GM18526 (cell line): ENCODE data around the gene BARX2.

Experiments
- POLR2A ChIP-seq: IDR thresholded peaks from 3 replicates; pipeline ENCODE4 v1.6.1; 2011; ENCODE audit not compliant: insufficient read length; ENCODE audit errors: extremely low read depth

Gene BARX2

DNA sequence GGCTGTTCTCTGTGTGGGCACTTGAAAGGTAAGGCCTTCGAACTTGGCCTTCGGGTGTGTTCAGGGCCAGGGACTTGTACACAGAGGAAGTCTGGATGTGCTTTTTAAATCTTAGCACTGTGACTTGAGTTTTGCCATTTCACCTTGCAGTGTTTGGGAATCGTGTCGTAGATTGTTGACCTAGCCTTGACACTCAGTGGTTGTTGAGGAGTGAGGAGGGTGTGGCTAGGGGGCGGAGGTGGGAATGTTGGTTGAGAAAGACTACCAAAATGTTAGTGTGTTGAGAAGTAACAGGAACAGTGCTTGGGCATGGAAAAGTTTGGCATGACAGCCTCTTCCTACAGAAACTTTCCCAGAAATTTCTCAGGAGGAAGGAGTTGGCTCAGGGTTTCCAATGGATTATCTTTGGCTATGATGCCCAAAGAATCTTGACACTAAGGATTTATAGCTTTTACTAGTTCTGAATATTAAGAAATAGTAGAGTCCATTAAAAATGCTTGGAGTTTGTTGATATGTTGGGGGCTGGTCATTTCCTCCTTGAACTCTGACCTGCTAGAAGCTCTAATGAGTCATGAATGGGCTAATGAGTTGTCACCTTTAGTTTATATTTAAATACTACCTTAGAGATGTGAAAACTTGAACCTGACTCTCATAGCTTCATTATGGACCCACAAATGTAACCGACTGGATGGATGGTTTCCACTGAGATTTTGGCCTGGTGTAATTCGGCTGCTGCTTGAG, 40.6 kb downstream of the BARX2 start:
- no peak for TF ChIP-seq POLR2A

DNA sequence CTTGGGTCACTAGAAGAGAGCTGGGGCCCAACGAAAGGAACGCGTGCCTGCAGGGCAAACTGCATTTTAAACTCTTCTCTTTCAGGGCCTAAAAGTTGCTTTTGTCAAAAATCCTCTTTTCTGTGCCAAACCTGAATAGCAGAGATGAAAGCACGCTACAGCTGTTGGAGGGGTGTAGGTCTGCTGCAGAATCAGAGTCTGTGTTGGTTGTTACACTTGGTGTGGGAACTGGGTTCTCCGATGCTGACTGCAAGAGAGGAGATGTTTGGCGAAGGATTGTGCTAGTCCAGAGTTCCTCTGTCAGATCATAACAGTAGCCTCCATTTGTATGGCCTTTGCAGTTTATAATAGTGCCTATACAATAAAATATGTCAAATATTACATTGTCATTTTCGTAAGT, 41.8 kb downstream of the BARX2 start:
- TF ChIP-seq POLR2A, result no peak

DNA sequence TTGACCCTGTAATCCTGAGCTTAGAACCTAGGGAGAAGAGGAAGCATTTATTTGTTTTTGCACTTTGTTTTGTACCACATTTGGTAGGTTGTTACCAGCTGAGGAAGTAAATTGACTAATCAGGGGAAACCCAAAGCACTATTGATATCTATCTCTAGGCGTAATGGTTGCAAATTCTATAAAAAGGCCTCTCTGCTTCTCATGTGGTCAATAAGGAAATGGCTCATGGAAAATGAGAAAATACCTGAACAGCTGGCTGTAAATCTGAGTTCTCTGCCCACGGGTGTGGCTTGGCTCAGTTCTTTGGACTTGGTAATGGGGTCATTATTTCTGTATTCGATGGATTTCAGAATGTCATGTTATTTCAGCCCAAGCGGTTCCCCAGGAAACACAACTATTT, 42.4 kb downstream of the BARX2 start:
- TF ChIP-seq POLR2A, result no peak

DNA sequence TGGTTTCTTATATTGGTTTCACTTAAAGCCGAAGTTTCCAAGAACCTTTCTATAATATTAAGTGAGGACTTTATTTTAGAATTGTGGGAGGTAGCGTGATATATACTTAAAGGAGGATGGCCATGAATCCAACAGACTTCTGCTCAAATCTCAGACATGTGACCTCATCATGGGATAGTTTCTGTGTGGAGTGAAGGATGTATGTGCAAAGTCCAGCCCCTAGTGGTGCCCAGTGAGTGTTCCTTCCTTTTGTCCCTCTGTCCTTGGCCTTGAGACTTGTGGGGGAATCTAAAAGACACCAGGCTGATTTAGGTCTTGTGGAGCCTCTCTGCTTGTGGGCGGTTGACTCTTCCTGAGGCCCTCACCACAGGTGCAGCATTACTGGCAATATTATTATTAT, 43.7 kb downstream of the BARX2 start:
- no peak for TF ChIP-seq POLR2A

DNA sequence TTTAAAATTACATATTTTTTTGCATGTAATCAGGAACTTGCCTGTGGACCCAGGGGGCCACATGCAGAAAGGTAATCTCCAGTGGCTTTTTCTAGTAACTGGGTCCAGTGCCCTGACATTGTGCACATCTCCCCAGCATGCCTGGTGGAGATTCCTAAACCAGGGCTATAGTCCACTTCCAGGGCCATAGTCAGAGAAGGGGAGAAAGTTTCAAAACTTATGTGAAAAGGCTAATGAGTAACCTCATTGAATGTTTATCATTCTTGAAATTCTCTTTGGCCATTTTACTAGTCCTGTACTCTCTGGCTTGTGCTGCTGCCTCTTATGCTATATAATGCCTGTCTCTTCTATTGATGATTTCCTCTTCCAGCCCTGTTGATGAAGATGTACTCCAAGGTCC, 47.8 kb downstream of the BARX2 start:
- no peak for TF ChIP-seq POLR2A

DNA sequence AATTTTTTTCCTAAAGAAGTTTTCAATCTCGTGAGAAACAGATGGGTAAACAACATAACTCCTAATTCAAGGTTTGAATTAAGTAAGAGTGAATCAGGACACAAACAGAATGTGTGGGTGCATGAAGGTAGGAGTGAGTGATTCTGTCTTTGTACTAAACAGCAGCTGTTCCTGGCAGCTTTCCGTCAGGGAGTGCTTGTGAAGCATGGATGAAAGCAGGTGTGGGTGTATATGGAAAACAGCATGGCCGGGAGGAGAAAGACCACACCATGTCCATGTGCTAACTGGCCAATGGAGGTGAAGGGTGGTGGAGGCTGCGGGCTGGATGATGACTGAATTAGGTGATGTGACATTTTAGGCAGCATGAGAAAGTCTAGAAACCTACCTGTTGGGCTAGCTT, 49.6 kb downstream of the BARX2 start:
- TF ChIP-seq POLR2A, result no peak

DNA sequence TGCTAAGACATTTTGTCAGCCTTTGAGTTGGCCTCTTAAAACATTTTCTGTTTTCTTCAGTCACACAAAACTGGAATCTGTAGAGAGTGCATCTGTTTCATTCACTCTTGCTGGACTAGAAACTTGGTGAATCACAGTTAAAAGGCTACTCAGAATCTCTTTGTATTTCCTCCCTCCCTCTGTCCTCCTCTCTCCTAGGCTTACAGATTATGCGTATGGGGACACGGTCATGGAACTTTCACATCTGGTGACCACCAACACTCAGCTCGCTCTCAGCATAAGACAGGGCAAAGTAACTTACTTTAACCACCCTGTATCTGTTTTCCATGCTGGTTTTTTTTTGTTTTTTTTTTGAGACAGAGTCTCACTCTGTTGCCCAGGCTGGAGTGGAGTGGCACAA, 50.4 kb downstream of the BARX2 start:
- TF ChIP-seq POLR2A, result no peak

DNA sequence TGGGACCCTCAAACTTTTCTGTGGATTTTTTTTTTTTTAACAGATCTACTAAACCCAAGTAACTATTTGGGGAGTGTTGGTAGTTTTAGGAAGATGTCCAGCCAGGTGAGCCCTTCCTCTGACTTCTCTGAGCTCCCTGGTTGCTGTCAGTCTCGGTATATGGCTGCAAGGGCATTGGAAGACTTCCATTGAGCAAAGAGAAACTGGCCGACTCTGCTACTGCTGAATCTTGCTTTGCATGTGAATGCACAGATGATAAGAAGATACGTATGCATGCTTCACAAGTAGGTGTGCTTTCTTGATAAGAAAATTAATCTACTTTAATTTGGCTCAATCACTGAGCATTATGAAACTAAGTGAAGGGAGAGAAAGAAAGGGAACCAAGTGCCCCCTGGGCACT, 51.1 kb downstream of the BARX2 start:
- TF ChIP-seq POLR2A, result no peak

DNA sequence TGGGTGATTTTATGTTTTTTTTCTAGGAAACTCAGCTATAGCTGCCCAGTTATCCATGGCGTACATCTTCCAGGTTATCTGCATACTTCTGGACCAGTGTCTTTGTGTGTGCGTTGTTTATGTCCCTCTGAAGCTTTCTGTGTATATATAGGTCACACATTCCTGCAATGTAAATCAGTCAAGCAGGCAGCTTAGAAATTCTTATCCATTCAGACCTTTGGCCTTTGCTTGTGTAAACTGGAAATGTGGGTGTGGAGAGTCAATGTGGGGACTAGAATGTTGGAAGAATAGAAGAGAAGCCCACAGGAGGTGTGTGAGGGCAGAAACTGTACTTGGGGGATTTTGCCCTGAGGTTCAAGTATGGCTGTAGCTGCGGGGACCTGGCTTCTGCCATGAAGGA, 51.7 kb downstream of the BARX2 start:
- no peak for TF ChIP-seq POLR2A

DNA sequence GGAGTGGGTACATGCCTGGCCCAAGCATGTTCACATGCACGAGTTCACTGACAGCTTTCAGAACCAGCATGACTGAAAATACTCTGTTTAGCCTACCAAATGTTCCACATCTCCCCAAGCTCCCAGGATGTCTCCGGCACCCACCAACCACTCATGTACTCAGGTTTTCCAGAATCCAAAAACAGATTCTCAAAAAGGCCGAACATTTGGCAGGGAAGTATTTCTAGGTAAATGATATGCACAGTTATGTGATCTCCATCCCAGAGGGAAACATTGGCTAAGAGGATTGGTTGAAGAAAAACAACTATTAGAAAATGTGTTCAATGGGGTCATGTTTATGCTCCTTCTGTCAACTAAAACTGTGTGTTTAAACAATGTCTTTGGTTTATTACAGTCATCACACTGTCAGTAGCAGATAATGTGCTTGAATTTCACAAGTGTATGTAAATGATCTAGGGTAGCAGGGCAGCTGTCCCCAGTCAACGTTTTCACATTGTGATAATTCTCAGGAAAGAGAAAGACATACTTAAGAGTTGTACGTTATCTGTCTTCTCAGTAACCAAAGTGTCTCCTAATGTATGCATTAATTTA, 52.3 kb downstream of the BARX2 start:
- no peak for TF ChIP-seq POLR2A

DNA sequence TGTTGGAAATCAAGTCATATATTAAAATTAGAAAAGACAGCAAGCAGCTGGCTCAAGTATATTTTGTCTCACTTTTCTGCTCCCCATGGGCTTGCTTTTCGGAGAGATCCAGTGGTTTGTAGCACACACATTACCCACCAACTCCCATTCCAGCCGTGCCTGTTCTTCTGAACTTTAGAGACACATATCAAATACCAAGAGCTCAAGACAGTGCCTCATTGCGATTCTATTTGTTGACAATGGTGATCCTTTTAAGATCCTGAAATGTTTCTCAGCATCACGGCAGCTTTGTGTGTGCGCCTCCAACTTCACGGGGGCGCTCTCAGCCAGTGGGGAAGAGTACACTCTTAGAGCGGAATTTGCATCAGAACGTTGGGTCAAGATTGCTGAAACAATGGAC, 52.9 kb downstream of the BARX2 start:
- TF ChIP-seq POLR2A, result no peak

DNA sequence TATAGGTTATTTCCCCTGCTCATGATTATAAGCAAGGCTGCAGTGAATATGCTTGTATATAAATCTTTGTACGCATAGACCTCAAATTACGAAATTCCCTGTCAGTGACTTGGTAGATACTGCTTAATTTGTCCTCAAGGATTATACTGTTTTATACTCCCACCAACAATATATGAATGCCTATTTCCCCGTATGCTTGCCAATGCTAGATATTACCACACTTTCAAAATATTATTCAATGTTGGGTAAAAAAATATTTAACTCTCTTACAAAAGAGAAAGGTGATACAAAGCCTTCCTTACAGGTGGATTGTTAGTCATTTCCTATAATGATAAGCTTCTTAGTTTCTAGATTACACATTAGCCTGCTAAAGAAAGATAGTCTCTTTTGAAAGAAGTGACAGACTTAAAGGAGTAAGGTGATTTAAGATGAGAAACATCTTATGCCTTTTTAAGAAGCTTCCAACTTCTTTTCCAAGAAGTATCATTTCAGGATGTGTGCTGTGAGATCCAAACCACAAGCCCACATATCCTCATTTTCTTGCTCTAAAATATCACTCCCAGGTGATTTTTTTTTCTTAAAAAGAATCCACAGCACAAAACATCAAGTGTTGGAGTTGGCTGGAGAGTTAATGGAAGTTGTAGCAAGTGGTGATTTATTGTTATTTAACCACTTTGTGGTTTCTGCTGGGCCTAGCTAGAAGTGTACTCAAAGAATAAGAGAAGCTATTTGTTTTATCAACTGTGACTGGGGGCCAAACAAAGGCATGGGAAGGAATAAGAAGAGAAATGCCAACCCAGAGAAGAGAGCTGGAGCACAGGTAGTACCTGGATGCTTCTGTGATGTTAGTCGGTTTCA, 59.2 kb downstream of the BARX2 start:
- no peak for TF ChIP-seq POLR2A

DNA sequence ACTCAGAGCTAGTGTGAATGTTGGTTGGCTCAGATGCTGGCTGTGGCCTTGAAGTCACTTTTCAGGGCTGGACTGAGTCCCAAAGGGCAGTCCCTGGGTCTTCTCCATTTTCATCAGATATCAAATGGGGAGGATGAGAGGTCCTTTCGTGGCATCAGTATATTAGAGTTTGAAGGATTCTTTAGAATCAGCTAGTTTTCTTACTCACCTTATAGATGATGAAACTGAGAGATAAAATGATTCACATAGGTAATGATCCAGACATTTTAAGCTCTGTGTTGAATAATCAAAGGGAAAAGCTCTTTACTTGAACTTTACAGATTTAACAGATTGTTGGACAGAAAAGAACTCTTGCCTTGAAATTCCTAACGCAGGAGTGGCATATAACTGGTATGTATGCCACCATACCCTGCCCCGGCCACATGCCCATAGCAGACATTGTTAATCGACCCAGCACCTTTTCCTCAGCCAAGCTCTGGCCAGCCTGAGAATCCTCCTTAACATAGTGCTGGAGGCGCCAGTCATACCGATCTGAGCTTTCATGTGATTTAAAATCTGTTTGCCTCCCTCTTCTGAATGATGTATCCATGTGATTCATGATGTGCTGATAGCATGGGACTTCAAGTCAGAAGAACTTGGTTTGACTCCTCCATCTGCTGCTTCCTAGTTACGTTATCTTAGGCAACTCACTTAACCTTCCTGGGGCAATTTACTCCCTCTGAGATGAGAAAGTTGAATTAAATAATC, 60.0 kb downstream of the BARX2 start:
- no peak for TF ChIP-seq POLR2A

DNA sequence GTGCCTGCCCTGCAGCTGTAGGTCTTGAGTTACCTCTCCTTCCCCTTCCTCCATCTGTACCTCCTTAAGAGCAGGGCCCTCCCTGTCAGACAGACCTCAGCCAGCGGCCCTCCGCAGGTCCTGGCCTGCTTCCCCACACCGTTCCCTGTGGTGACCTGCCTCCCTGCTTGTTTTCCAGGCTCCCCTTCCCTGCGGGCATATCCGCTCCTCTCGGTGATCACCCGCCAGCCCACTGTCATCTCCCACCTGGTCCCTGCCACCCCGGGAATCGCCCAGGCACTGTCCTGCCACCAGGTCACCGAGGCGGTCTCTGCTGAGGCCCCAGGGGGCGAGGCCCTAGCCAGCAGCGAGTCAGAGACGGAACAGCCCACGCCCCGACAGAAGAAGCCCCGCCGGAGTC, 60.9 kb downstream of the BARX2 start:
- TF ChIP-seq POLR2A, result no peak

DNA sequence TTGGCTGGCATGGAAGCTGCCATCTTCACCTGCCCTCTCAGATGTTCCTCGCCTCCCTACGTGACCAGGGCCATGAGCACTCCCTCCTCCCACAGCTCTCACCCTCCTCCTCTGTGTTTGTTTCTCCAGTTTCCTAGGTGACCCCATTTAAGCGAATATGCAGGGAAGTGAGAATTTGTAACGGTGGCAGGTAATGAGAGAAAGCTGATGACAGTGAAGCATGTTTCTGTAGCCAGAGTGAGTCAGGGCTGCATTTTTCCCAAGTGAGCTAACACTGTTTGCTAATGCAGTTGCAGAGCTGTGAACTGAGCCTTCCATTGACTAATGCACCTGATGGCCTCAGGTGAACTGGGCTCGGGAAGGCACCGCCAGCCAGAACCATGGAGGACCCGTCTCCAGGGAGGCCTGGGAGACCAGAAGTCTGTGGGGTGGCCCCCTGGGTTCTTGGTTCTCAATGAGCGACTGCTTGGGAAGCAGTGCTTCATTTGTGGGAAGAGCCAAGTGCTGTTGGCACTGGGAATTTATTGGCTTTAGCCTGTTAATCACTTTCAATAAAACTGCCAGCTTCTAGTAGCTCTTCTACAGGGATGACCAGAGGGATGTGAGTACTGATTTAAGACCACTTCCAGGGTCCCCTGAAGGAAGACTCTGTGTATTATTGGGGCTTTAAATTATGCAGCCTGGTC, 64.5 kb downstream of the BARX2 start:
- no peak for TF ChIP-seq POLR2A
